Activated CD8-positive, alpha-beta memory T cell treated with anti-CD3 and anti-CD28 coated beads, Interleukin-2, amount 10 ng/mL, durations not matched to agents 7 days and 5 days (primary cell): ENCODE measurements around the gene NFATC2. TPM values are rescaled to one million over a fixed set of nuclear protein-coding genes. Genes with fewer than 3 reads are reported as not detected.

ENCODE experiments used
- ATAC-seq: fragments of 150-1000 bp; cut with Tn5 transposase; one replicate; pipeline ENCODE4 v1.10.0; 2021; ENCODE audit warnings: moderate library complexity
- CTCF ChIA-PET: fragments of 350-600 bp; sonication (Branson Sonifier 250); formaldehyde crosslinking; loops from one replicate; lab custom pipeline; 2021; ENCODE audit warnings: antibody characterized with exemption; lab: Charles Lee
- DNase-seq: peaks from one replicate; pipeline ENCODE4 v3.0.0-alpha.2; 2020
- H3K27ac Mint-ChIP-seq: one replicate; pipeline ENCODE4 v1.8.0; 2021; ENCODE audit warnings: mild to moderate bottlenecking, mixed read lengths
- H3K27me3 Mint-ChIP-seq: one replicate; pipeline ENCODE4 v1.8.0; 2021; ENCODE audit warnings: mixed read lengths
- H3K36me3 Mint-ChIP-seq: one replicate; pipeline ENCODE4 v1.8.0; 2021; ENCODE audit warnings: mild to moderate bottlenecking, mixed read lengths
- H3K4me1 Mint-ChIP-seq: one replicate; pipeline ENCODE4 v1.8.0; 2021; ENCODE audit warnings: mixed read lengths
- H3K4me3 Mint-ChIP-seq: one replicate; pipeline ENCODE4 v1.8.0; 2021; ENCODE audit warnings: mild to moderate bottlenecking, moderate library complexity, mixed read lengths
- H3K9me3 Mint-ChIP-seq: one replicate; pipeline ENCODE4 v1.8.0; 2022; ENCODE audit warnings: low read depth, mixed read lengths
- total RNA-seq, 2 experiments: library from RNA; stranded (reverse); gene quantifications; one replicate each; pipeline ENCODE4 v1.2.3, GENCODE V29; 2021

NFATC2 gene
- total RNA-seq, 2 experiments from 2014 or later: 39.9 to 59.0 TPM

- no peak overlapping the region for H3K4me3 Mint-ChIP-seq
- peaks cover 11% of the 10 kb centered on the region for H3K27me3 Mint-ChIP-seq
- peaks cover 7% of the 10 kb centered on the region for H3K9me3 Mint-ChIP-seq
- H3K4me1 Mint-ChIP-seq: peaks cover 18% of the 10 kb centered on the region
- H3K36me3 Mint-ChIP-seq: peaks cover 9% of the 10 kb centered on the region
- ATAC-seq (no peak), DNase-seq (no peak)
- CTCF ChIA-PET: interaction anchor here (1.2 kb wide), 1 partner anchor 366 kb away, joined by 3 read pairs; no protein-coding TSS in a partner anchor
- H3K27ac Mint-ChIP-seq: no peak overlapping the region
These were observed 183.1 kb downstream of the NFATC2 start for GRCh38 chr20:51359401-51359800.

GRCh38 chr20:51358032-51358724 lies 184.3 kb downstream of the NFATC2 start:
- H3K27ac Mint-ChIP-seq: no peak overlapping the region
- peaks cover 1% of the 10 kb centered on the region for H3K36me3 Mint-ChIP-seq
- peaks cover 8% of the 10 kb centered on the region for H3K27me3 Mint-ChIP-seq
- H3K4me1 Mint-ChIP-seq: peaks cover 11% of the 10 kb centered on the region
- no peak for DNase-seq
- no peak overlapping the region for H3K4me3 Mint-ChIP-seq
- CTCF ChIA-PET: interaction anchor here (0.6 to 1.2 kb wide), 2 partner anchors 363 to 365 kb away, joined by 3 read pairs; no protein-coding TSS in a partner anchor
- peaks cover 2% of the 10 kb centered on the region for H3K9me3 Mint-ChIP-seq
- no peak for ATAC-seq

DNA sequence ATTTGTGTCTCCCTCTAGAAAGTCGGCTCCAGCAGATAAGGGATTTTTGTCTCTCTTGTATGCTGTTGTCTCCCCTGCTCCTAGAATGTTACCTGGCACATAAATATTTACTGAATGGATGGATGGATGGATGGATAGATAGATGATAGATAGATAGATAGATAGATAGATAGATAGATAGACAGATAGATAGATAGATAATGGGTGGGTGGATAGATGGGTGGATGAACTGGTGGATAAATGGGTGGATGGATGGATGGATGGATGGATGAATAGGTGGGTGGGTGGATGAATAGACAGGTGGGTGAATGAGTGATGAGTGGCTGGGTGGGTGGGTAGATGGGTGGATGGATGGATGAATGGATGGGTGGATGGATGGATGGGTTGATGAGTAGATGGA lies 185.0 kb downstream of the NFATC2 start:
- DNase-seq (no peak), ATAC-seq (no peak)
- Mint-ChIP-seq H3K36me3 (peaks cover 1% of the 10 kb centered on the region), H3K4me1 (peaks cover 8% of the 10 kb centered on the region), H3K4me3 (no peak overlapping the region), H3K27ac (no peak overlapping the region), H3K9me3 (peaks cover 2% of the 10 kb centered on the region), H3K27me3 (peaks cover 8% of the 10 kb centered on the region)
- CTCF ChIA-PET: no interaction called here

DNA sequence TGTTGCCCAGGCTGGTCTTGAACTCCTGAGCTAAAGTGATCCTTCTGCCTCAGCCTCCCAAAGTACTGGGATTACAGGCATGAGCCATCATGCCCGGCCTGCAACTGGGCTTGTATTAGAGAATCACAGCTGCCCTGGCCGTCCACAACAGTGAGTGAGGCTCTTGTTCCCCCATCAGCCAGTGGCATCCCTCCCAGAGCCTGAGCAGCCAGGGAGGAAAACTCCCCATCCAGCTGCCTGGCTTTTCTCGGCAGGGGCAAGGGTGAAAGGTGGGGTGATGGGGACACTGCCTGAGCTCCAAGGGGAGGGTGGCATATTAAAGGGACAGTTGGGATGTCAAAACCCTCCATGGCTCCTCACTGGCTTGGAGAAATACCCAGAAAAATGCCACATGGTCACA lies 185.6 kb downstream of the NFATC2 start:
- Mint-ChIP-seq H3K27ac (no peak overlapping the region), H3K27me3 (peaks cover 8% of the 10 kb centered on the region), H3K9me3 (peaks cover 2% of the 10 kb centered on the region), H3K4me3 (no peak overlapping the region), H3K36me3 (peaks cover 1% of the 10 kb centered on the region), H3K4me1 (peaks cover 8% of the 10 kb centered on the region)
- ATAC-seq (no peak), DNase-seq (no peak)
- CTCF ChIA-PET: interaction anchor here (2.9 kb wide), 1 partner anchor 31 kb away, joined by 8 read pairs; no protein-coding TSS in a partner anchor

DNA sequence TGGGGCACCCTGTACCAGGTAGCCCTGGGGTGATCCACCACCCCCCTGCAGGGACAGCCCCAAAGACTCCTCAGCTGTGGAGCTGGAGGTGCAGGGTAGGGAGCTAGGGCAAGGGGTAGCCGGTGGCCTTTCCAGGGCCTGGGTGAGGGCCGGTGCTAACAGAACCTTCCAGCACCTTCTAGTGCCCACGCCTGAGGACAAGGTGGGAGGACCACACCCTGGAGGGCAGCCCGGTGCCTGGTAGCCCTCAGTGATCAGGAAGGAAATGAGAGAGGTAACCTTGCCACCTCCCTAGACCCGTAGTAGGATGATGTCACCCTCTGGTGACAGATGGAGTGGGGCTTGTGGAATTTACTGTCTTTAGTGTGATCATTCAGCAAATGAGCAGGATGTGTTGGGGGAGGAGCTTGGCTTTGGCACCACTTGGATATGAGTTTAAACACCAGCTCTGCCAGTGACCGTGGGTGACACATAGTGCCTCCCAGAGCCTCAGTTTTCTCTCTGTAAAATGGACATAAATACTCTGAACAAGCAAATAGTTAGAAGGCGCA lies 187.7 kb downstream of the NFATC2 start:
- ATAC-seq: peak; percentile 64
- peaks cover 2% of the 10 kb centered on the region for H3K9me3 Mint-ChIP-seq
- H3K27ac Mint-ChIP-seq: no peak overlapping the region
- DNase-seq: peak; percentile 49
- H3K36me3 Mint-ChIP-seq: peaks cover 1% of the 10 kb centered on the region
- peaks cover 8% of the 10 kb centered on the region for H3K4me1 Mint-ChIP-seq
- peaks cover 5% of the 10 kb centered on the region for H3K27me3 Mint-ChIP-seq
- CTCF ChIA-PET: interaction anchor here (0.6 to 2.9 kb wide), 3 partner anchors 29 to 367 kb away, joined by 4 to 8 read pairs (median 6); no protein-coding TSS in a partner anchor
- no peak overlapping the region for H3K4me3 Mint-ChIP-seq

- ATAC-seq (no peak), DNase-seq (no peak)
- peaks cover 3% of the 10 kb centered on the region for H3K27me3 Mint-ChIP-seq
- CTCF ChIA-PET: interaction anchor here (2.9 kb wide), 1 partner anchor 28 kb away, joined by 8 read pairs; no protein-coding TSS in a partner anchor
- H3K27ac Mint-ChIP-seq: no peak overlapping the region
- H3K36me3 Mint-ChIP-seq: peaks cover 1% of the 10 kb centered on the region
- H3K9me3 Mint-ChIP-seq: peaks cover 2% of the 10 kb centered on the region
- peaks cover 8% of the 10 kb centered on the region for H3K4me1 Mint-ChIP-seq
- H3K4me3 Mint-ChIP-seq: no peak overlapping the region
These were observed 188.2 kb downstream of the NFATC2 start for GRCh38 chr20:51354191-51354768.

DNA sequence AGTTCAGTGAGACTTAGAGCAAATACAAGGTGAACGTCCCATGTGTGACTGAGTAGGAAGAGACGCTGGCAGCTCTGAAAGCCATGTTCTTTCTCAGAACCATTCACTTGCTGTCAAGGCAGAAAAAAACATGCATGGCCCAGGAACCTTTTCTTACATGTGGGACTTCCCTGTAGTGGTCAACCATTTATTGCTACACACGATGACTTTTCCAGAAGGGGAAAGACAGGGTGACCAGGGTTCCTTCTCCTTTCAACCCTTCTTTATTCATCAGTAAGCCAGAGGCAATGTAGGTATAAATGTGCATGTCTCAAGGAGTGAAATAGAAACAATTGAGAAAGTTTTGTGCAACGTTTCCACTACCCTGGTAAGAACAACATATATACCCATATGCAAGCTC lies 189.0 kb downstream of the NFATC2 start:
- Mint-ChIP-seq H3K36me3 (peaks cover 1% of the 10 kb centered on the region), H3K4me3 (no peak overlapping the region), H3K27ac (no peak overlapping the region), H3K27me3 (no peaks in the 10 kb centered on the region), H3K4me1 (peaks cover 7% of the 10 kb centered on the region), H3K9me3 (peaks cover 2% of the 10 kb centered on the region)
- DNase-seq (no peak), ATAC-seq (no peak)
- CTCF ChIA-PET: no interaction called here

- H3K27ac Mint-ChIP-seq: no peak overlapping the region
- H3K4me3 Mint-ChIP-seq: no peak overlapping the region
- DNase-seq (no peak), ATAC-seq (no peak)
- H3K36me3 Mint-ChIP-seq: peaks cover 1% of the 10 kb centered on the region
- CTCF ChIA-PET: interaction anchor here (0.7 kb wide), 1 partner anchor 13 kb away, joined by 3 read pairs; no protein-coding TSS in a partner anchor
- H3K4me1 Mint-ChIP-seq: peaks cover 6% of the 10 kb centered on the region
- H3K9me3 Mint-ChIP-seq: peaks cover 2% of the 10 kb centered on the region
- H3K27me3 Mint-ChIP-seq: no peaks in the 10 kb centered on the region
These were observed 189.7 kb downstream of the NFATC2 start for GRCh38 chr20:51352791-51353190.

DNA sequence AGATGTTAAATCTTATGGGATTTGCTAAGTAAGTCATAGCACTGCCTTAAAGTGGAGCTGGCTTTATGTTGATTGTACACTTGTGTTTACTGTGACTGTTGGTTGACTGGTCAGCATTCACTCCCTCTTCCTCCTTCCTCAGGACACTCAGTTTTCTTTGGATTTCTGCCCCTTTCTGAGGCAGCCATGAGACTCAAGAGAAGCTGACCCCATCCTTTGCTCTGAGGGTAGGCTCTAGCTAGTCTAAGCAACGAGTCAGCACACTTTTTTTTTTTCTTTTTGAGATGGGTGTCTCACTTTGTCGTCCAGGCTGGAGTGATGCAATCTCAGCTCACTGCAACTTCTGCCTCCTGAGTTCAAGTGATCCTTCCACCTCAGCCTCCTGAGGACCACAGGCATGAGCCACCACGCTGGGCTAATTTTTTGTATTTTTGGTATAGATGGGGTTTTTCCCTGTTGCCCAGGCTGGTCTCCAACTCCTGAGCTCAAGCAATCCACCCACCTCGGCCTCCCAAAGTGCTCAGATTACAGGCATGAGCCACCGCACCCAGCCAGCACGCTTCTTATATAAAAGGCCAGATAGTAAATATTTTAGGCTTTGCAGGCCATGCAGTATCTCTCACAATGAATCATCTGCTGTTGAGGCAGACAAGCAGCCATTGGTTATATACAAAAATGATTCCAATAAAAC lies 191.4 kb downstream of the NFATC2 start:
- peaks cover 6% of the 10 kb centered on the region for H3K4me1 Mint-ChIP-seq
- no peaks in the 10 kb centered on the region for H3K36me3 Mint-ChIP-seq
- H3K4me3 Mint-ChIP-seq: no peak overlapping the region
- no peak overlapping the region for H3K27ac Mint-ChIP-seq
- no peak for ATAC-seq
- no peak for DNase-seq
- no peaks in the 10 kb centered on the region for H3K9me3 Mint-ChIP-seq
- CTCF ChIA-PET: interaction anchor here (0.7 kb wide), 2 partner anchors 25 to 263 kb away, joined by 3 read pairs; no protein-coding TSS in a partner anchor
- no peaks in the 10 kb centered on the region for H3K27me3 Mint-ChIP-seq

- CTCF ChIA-PET: no interaction called here
- H3K27ac Mint-ChIP-seq: no peak overlapping the region
- ATAC-seq (no peak), DNase-seq (no peak)
- H3K4me3 Mint-ChIP-seq: no peak overlapping the region
- peaks cover 3% of the 10 kb centered on the region for H3K27me3 Mint-ChIP-seq
- peaks cover under 1% of the 10 kb centered on the region for H3K36me3 Mint-ChIP-seq
- no peaks in the 10 kb centered on the region for H3K4me1 Mint-ChIP-seq
- H3K9me3 Mint-ChIP-seq: peaks cover 1% of the 10 kb centered on the region
These were observed 193.6 kb downstream of the NFATC2 start for GRCh38 chr20:51348876-51349275.

DNA sequence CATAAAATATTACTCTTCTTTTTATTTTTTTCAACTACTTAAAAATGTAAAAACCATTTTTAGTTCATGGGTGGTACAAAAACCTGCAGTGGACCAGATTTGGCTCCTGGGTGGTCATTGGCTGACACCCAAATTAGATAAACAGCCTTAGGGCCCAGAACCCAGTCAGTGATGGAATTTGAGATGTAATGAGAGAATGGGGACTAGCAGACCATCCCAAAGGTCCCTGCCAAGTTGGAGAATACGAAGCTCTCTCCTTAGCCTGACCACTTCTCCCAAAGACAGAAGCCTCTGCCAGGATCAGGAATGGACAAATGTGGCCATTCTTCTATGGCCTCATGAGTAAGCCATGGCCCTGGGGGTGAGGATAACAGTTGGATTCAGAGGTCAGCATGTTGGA lies 194.7 kb downstream of the NFATC2 start:
- no peak for DNase-seq
- H3K4me3 Mint-ChIP-seq: no peak overlapping the region
- H3K36me3 Mint-ChIP-seq: peaks cover 3% of the 10 kb centered on the region
- CTCF ChIA-PET: interaction anchor here (0.6 kb wide), 1 partner anchor 41 kb away, joined by 3 read pairs; no protein-coding TSS in a partner anchor
- H3K4me1 Mint-ChIP-seq: no peaks in the 10 kb centered on the region
- no peak for ATAC-seq
- peaks cover 3% of the 10 kb centered on the region for H3K9me3 Mint-ChIP-seq
- H3K27me3 Mint-ChIP-seq: peaks cover 5% of the 10 kb centered on the region
- no peak overlapping the region for H3K27ac Mint-ChIP-seq

GRCh38 chr20:51346686-51347485 lies 195.6 kb downstream of the NFATC2 start:
- Mint-ChIP-seq H3K4me1 (no peaks in the 10 kb centered on the region), H3K9me3 (peaks cover 3% of the 10 kb centered on the region), H3K36me3 (peaks cover 3% of the 10 kb centered on the region), H3K27me3 (peaks cover 5% of the 10 kb centered on the region), H3K27ac (no peak overlapping the region), H3K4me3 (no peak overlapping the region)
- DNase-seq: no peak
- ATAC-seq: no peak
- CTCF ChIA-PET: no interaction called here
